PFSK-1 (cell line): ENCODE data around the gene ZNF8.

ENCODE experiments used
- FOXP2 ChIP-seq: optimal IDR thresholded peaks from 2 replicates; pipeline ENCODE3; 2011; ENCODE audit warnings: borderline replicate concordance, control low read depth, inconsistent platforms; ENCODE audit not compliant: insufficient read depth; ENCODE audit errors: extremely low read length, extremely low read depth
- POLR2AphosphoS5 ChIP-seq: IDR thresholded peaks from 2 replicates; pipeline ENCODE4 v1.6.1; 2012; ENCODE audit warnings: low read depth, mild to moderate bottlenecking, control low read depth, low read length, moderate library complexity
- SIN3A ChIP-seq: IDR thresholded peaks from 2 replicates; pipeline ENCODE4 v1.6.1; 2012; ENCODE audit warnings: mild to moderate bottlenecking, low read length, moderate library complexity, borderline replicate concordance; ENCODE audit not compliant: insufficient read depth
- TAF1 ChIP-seq: IDR thresholded peaks from 2 replicates; pipeline ENCODE4 v1.6.1; 2012; ENCODE audit warnings: low read length, control low read depth, borderline replicate concordance; ENCODE audit not compliant: insufficient read depth
- TF ChIP-seq, protein P1 (sequence below), 2 experiments: IDR thresholded peaks; 2 replicates each; pipeline versions ENCODE4 v1.6.1 to v1.8.0; 2011 to 2012; ENCODE audit warnings: low read depth in 2 of 2, low read length in 2 of 2, control low read depth in 1 of 2, inconsistent platforms in 1 of 2, mild to moderate bottlenecking in 1 of 2, moderate library complexity in 1 of 2; ENCODE audit not compliant: insufficient read depth in 1 of 2

ZNF8 gene

DNA sequence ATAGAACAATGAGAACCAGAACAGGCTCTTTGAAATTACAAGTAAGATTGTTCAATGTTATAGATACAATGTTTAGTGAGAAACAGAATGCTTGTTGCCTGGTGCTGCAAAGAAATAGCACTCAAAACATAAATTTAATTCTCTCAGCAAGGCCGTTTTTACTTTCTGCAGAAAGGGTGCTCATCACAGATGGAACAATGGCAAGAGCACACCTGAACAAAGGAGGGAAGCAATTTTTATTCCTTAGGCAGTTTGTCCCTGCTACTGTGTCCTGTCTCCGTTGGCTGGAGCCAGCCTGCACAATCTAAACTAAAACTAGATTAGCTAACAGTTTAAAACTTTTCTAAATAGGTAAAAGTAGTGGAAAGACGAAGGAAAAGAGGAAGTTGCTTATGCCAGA lies 10.4 kb upstream of the ZNF8 start:
- no peak for TF ChIP-seq TAF1
- TF ChIP-seq POLR2AphosphoS5: no peak
- TF ChIP-seq SIN3A: no peak
- TF ChIP-seq, protein P1, sequence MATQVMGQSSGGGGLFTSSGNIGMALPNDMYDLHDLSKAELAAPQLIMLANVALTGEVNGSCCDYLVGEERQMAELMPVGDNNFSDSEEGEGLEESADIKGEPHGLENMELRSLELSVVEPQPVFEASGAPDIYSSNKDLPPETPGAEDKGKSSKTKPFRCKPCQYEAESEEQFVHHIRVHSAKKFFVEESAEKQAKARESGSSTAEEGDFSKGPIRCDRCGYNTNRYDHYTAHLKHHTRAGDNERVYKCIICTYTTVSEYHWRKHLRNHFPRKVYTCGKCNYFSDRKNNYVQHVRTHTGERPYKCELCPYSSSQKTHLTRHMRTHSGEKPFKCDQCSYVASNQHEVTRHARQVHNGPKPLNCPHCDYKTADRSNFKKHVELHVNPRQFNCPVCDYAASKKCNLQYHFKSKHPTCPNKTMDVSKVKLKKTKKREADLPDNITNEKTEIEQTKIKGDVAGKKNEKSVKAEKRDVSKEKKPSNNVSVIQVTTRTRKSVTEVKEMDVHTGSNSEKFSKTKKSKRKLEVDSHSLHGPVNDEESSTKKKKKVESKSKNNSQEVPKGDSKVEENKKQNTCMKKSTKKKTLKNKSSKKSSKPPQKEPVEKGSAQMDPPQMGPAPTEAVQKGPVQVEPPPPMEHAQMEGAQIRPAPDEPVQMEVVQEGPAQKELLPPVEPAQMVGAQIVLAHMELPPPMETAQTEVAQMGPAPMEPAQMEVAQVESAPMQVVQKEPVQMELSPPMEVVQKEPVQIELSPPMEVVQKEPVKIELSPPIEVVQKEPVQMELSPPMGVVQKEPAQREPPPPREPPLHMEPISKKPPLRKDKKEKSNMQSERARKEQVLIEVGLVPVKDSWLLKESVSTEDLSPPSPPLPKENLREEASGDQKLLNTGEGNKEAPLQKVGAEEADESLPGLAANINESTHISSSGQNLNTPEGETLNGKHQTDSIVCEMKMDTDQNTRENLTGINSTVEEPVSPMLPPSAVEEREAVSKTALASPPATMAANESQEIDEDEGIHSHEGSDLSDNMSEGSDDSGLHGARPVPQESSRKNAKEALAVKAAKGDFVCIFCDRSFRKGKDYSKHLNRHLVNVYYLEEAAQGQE (IDR thresholded peaks at IDR 0.05; ENCODE audit: insufficient read depth in 1 of 2, low read depth in 2 of 2, low read length in 2 of 2): no peak
- no peak for TF ChIP-seq FOXP2

DNA sequence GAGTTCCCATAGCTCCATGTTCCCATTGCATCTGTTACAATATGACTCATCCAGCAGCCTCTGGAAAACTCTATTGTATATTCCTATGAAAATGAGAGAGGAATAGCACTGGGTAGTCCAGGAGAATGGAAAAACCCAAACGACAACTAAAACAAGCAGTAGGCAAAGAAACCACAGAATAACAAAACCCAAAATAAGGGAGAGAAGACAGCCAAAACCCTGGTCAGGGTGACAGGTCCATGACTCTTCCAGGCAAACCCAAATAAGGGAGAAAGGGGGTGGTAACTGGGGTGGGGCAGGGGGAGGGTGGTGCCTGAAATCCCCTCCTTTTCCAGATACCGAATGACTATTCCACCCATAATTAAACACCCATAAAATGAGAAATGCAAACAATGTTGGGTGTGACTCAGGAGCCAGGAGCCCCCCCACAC lies 4.0 kb upstream of the ZNF8 start:
- TF ChIP-seq, protein P1 (IDR thresholded peaks at IDR 0.05; ENCODE audit: insufficient read depth in 1 of 2, low read depth in 2 of 2, low read length in 2 of 2): no peak
- no peak for TF ChIP-seq TAF1
- no peak for TF ChIP-seq FOXP2
- no peak for TF ChIP-seq POLR2AphosphoS5
- no peak for TF ChIP-seq SIN3A

DNA sequence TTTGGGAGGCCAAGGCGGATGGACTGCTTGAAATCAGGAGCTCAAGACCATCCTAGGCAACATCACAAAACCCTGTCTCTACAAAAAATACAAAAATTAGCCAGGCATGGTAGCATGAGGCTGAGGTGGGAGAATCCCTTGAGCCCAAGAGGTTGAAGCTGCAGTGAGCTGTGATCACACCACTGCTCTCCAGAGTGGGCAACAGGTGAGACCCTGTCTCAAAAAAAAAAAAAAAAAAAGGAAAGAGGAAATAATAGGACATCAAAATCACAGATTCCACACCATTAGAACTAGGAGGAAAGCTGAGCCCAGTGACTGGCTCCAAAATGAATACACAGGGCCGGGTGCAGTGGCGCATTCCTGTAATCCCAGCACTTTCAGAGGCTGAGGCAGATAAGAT lies 3.2 kb upstream of the ZNF8 start:
- TF ChIP-seq SIN3A (no peak), FOXP2 (no peak), POLR2AphosphoS5 (no peak), TAF1 (no peak)
- TF ChIP-seq, protein P1 (IDR thresholded peaks at IDR 0.05; ENCODE audit: insufficient read depth in 1 of 2, low read depth in 2 of 2, low read length in 2 of 2): no peak

DNA sequence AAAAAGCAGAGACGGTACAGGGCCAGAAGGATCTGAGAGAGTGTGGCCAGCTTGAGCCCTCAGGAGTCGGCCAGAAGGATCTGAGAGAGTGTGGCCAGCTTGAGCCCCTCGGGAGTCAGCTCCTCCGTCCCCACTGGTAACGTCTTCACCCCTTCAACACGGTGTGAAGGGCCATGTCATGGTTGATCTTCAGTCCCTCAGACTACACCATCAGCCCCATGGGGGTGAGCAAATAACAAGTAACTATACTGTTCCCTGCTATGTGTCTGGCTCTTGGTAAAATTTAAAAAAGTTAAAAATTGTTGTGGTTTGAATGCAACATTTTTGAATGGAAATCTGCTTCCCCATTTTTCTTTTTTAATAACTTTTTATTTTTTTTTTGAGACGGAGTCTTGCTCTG lies 1.6 kb upstream of the ZNF8 start:
- TF ChIP-seq TAF1: no peak
- no peak for TF ChIP-seq SIN3A
- TF ChIP-seq POLR2AphosphoS5: no peak
- TF ChIP-seq, protein P1 (IDR thresholded peaks at IDR 0.05; ENCODE audit: insufficient read depth in 1 of 2, low read depth in 2 of 2, low read length in 2 of 2): no peak
- no peak for TF ChIP-seq FOXP2
